NCI-H524 treated with DMSO at 0.1 percent for 48 hours (cell line): ENCODE measurements around the gene SLC1A2.
"Not testable (repeated sequence)": the region's sequence is repeated elsewhere in the genome, so short reads cannot be mapped to it uniquely, and the experiment has no call there.

ENCODE experiments used
- DNase-seq: peaks from one replicate; lab custom pipeline; 2025; lab: John Stamatoyannopoulos, UW

The SLC1A2 gene

DNA sequence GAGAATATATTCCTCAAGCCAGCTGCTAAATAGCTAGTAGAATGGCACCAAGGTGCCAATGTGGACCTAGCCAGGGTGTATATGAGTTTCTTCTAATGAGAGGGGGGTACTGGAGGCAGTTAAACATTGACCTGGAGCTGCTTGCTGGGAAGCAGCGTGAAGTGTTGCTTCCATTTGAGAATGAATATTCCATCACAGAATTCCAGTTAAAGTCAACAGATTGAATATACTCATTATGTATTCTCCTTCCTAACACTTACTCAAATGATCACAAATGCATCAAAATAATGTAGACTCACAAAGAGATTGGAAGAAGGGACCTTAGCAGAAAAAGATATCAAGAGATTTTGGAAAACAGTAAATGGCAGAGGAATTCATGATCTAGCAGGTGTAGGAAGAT is 178.3 kb downstream of the SLC1A2 start:
- DNase-seq = no peak

DNA sequence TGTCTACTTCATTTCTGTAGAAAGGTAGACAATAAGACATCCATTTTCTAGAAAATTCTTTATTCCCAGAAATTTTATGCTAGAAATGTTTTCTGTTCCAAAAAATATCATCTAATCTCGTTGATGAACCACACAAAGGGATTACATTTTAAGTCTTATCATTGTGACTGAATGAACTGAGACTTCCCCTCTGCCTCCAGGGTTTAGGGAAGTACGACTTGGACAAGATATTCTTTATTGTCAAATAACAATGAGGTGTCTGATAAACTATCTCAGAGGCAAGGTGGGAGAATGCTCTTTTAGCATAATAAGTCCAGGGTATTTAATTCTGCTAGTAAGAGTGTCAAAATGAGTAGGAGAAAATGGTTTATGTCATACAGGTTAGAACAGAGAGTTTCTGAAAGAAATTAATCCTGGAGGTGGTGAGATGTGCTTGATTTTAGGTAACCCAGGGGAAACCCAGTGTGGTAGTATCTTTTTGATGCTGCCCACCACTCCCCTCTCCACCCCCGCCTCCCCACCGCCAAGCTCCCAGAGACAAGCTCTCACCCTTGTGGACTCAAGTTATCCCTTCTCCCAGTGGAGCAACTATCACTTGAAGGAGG is 179.8 kb downstream of the SLC1A2 start:
- DNase-seq = no peak

DNA sequence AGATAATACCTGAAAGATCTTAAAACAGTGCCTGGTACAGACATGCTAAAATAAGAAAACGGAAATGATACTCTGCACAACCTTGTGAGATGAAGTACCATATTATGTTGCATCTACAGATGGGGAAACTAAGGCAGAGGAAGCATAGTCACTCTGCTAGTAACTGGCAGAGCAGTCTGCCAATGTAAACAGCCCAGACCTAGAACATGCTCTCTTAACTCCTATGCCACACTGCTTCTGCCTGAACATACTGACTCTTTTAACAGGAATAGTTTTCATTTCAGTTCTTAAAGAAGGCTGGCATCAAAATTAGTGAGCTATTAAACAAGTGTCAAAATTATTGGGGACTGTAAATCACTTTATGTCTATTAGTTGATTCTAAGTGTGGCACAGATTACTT is 180.5 kb downstream of the SLC1A2 start:
- DNase-seq = no peak

DNA sequence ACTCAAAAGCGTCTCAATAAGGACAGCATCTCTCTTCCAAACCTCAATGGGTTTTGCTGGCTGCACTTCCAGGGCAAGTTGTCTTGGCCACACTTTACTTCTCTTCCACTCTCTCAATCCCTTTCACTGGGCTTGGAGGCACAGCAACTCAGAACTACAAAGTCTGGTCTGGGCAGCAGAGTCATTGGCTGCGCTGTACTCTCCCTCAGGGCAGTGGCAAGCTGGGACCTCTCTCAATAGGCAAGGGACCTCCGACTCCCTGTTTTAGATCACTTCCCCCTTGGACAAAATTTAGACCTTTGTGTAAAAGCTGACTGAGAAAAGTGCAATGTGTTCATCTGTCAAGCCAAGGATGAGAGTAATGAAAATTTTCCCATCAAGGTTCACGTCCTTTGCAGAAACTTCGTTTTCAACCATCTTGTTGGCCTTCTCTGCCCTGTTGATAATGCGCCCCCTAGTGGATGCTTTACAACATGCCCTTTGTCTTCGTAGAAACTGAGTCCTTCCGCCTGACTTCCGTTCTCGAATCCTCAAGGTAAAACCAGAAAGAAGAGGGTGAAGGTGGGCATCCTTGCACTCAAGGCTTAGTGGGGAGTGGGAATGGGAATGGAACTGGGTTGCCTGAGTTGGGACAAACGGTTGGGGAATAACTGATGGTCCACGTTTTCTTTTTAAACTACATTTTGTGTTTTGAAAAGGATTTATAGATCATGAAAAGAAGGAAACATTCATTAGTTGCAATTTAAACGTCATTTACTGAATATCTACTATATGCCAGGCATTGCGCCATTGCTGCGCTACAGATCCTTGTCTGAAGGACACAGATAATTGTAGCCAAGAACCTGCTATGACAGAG is 181.3 kb downstream of the SLC1A2 start:
- DNase-seq = no peak

DNA sequence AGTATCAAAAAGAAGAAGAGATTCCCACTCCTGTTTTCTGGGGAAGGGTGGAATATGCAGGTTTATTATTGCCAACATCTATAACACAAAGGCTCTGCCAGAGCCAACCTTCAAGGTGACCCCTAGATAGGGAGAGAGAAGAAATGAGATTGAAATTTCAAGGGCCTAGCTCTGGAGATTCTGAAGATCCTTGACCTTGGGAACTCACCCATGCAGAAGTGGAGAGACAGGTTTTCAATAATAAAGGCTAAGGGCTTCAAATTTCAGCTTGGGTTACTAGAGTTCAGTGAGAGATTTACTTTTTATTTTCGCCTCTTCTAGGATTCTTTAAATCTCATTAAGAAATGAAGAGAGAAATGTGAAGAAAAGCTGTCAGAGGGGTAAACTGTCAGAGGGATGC is 182.0 kb downstream of the SLC1A2 start:
- no peak for DNase-seq

DNA sequence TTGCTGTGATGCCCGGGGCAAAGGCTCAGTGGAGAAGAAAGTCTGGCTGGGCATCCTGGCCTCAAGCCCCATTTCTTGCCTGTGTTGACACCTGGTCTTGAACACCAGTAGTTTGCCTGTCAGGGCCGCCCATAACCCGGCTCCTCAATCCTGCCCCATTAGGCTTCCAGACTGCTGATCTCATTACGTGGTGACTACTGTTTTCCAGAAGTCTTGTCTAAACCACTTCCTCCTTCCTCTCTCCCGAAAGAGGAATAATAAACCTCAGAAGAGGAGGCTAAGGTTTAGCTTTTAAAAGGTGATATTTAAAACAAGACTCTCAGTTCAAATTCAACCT is 182.7 kb downstream of the SLC1A2 start:
- DNase-seq = no peak

DNA sequence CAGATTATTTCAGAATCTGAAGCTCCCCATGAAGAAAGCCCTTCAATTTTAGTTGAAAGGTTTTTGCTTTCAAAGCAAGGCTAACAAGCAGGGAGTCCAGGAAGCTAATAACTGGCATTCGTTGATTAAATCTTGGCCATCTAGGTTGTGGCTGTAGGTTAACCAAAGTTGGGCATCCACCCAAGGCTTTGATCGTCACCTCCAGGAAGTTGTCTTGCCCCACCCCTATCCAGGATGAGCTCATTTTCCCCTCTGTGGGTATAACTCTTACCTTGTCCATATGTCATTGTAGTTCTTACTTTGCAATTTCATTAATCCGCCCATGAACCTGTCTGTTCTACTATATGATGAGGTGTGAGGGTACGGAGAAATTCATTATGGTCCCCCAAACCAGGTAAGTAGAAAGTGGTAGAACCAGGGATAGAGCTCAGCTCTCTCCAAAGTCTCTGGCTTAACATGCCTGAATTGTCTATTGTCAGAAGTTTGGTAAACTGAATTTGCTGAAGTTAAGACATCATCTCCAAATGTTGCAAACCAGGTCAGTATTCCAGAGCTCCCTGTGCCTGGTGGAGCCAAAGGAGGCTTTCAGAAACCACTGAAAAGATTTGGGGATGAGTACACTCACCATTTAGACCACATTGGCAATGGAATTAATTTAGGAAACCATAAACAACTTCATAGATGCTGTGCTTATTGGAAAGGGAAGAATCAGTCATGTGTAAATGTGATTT is 183.3 kb downstream of the SLC1A2 start:
- no peak for DNase-seq

DNA sequence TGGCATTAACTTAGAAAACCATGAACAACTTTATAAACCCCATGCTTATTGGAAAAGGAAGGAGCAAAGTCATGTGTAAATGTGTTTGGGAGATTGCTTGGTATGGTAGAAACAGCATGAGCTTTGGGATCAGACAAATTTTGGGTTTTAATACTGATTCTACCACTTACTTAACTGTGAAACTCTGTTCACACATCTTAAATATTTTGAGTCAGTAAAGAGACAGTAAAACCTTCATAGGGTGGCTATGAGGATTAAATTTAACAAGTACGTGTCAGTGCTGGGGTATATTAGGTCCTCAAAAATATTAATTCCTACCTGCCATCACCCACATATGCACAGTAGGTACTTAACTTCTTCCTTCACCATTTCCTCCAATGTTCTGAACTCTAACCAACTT is 183.9 kb downstream of the SLC1A2 start:
- no peak for DNase-seq

DNA sequence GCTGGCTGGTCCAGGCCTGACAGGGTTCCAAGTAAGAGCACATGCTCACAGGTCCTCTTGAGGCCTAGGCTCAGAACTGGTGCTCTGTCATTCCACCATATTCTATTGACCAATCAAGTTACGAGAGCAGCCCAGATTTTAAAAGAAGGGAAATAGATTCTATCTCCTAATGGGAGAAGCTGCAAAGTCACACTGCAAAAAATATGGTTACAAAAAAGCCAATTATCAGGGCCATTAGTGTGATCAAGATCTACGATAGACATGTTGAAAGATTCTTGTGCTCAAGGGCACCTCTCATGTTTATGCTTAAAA is 184.2 kb downstream of the SLC1A2 start:
- no peak for DNase-seq

DNA sequence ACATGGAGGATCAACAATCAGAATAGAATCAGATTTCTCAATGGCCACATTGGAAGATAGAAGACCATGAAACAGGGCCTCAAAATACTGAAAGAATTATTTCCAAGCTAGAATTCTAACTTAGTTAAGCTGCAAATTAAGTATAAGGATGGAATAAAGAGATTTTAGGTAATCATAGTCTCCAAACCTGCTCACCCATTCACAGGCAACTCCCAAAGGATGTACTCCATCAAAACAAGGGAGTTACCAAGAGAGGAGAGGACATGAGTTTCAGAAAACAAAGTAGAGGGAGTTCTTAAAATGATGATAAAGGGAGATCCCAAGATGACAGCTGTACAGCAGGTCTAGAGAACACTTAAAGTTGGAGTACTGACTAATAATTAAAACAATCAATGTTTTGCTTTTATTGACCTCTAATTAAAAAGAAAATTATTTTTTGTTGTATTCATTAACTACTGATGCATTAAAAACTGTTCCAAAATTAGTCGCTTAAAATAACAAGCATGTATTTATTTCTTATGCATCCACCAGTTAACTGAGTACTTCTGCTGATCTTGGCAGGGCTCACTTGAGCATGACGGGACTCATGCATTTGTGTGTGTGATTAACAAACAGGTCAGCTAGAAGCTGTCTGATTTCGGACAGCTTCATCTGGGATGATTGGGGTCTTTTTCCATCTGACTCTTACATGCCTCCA is 184.8 kb downstream of the SLC1A2 start:
- no peak for DNase-seq

DNA sequence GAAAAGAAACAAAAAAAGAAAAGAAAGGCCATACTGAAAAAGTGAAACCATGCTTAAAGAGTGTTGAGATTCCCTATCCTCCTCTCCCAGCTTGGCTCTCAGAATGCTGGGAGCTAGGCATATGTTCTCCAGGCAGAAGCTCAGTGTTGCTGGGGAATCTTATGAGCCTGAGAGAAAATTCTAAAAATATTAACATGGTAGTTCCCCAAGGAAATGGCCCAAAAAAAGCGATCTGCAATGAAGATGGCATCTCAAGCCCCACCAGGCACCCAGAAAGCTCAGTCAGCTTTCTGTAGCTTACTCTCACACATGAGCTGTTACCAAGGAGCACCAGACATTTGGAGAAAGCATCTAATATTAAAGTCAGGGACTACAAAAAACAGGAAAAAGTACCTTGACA is 185.8 kb downstream of the SLC1A2 start:
- no peak for DNase-seq

DNA sequence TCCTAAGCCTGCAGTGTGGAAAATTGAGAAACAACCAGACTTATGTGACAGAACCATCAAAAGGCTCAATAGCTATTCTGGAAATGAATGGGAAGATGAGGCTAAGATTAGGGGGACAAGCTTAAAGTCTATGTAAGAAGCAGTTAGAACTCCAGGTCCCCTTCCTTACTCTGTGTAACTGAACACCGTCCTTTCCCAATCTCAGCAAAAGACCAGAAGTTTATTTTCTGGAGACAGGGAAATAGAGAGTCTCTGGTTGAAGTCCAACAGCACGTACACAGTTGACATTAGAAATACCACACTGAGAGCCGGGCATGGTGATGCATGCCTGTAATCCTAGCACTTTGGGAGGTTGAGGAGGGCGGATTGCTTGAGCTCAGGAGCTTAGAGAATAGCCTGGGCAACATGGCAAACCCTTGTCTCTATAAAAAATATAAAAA is 186.4 kb downstream of the SLC1A2 start:
- no peak for DNase-seq

DNA sequence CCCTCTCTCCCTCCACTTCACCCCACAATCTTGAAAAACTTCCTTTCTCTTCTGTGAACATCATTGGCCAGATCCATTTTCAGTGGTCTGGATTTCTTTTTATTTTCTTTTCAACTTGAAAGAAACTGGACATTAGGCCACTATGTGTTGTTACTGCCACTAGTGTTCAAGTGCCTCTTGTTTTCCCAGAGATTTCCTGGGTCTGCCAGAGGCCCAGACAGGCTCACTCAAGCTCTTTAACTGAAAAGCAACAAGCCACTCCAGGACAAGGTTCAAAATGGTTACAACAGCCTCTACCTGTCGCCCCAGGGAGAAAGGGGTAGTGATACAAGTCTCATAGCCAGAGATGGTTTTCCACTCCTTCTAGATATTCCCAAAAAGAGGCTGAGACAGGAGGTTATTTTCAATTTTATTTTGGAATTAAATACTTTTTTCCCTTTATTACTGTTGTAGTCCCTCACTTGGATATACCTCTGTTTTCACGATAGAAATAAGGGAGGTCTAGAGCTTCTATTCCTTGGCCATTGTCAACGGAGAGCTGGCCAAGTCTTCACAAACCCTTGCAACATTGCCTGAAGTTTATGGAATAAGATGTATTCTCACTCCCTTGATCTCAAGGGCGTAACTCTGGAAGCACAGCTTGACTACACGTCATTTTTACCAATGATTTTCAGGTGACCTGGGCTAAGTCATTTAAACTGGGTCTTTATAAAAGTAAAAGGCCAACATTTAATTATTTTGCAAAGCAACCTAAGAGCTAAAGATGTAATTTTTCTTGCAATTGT is 188.1 kb downstream of the SLC1A2 start:
- no peak for DNase-seq

DNA sequence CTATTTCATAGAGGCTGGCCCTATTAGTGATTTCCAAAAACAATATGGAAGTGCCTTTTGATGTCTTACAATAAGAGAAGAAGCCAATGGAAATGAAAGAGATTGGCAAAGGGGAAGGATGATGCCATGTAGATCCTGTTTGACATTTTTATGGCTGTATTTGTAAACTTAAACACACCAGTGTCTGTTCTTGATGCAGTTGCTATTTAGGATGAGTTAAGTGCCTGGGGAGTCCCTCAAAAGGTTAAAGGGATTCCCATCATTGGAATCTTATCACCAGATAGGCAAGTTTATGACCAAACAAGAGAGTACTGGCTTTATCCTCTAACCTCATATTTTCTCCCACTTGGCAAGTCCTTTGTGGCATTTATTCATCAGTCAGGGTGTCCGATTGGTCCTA is 189.0 kb downstream of the SLC1A2 start:
- DNase-seq = no peak

DNA sequence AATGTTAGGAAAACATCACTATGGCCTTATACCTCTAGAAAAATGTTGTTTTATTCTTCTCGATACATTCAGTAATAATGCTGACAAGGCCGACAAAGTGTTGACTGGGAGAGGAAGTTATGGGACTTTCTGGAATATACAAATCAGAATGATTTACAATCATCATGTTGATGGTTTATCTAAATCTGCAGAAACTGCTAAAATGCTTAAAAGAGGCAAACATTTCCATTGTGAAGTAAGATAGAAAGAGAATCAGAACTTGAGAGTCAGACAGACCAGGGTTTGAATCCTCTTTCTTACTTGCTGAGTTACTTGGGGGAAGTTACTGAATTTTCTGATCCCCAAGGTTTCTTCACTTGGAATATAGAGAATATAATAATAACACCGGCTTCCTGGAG is 191.0 kb downstream of the SLC1A2 start:
- no peak for DNase-seq

DNA sequence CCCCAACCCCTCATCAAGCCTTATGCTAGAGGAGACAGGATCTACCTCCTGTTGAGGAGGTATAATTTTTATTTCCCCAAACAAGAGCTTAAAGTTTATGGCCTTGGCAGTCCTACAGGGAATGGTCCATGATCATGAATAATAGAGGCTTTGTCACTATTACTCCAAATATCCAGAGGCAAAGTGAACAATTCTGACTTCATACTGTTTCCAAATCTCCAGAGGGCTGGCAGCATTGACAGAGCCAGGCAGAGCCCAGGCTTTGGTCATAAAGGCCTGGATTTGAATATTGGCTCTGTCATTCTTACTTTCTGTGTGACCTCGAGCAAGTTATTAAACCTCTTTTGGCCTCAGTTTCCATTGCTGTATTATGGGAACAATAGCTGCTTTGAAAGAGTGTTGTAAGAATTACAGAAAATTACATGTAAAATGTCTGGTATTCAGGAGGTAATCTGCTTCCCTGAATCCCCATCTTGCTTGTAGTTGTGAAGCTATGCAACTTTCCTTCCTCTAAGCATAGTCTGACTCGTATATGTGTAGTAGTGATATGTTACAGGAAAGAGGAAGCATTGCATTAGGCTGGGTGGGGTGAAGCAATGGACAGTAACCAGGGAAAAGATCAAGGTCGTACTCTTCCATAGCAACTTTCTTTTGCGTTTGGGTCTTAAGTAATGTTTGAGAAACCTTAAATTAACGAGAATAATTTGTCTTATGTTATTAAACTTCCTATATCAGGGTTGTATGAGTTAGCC is 191.6 kb downstream of the SLC1A2 start:
- DNase-seq = no peak

DNA sequence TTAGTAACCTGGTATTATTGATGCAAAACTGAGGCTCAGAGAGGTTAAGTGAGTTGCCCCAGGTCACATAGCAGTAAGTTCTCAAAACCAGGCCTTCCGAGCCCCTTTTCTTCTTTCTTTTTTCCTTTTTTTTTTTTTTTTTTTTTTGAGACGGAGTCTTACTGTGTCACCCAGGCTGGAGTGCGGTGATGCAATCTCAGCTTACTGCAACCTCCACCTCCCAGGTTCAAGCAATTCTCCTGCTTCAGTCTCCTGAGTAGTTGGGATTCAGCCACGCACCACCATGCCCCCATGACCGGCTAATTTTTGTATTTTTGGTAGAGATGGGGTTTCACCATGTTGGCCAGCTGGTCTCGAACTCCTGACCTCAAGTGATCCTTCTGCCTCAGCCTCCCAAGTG is 192.6 kb downstream of the SLC1A2 start:
- DNase-seq = not testable (repeated sequence)

DNA sequence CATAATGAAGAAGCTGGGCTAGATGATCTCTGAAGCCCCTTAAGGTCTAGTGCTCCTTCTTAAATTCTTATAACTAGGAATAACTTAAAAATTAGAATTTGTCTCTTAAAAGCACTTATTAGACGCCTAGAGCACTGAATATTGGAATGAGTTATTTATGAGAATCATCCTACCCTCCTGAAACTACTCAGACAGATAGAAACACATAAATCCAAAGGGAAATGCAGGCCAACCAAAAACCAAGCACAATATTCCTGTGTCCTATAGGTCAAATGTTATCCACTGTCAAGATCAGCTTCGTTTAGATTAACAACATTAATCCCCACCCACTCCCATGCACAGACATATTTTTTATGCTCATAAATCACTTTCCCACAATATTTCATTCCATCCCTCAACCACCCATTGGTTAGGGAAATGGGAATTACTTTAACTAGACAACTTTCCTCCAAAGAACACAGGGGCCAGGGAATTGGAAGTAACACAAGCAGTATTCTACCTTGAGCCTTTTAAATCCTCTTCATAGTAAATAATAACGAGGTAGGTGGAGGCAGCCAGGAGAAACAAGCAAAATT is 193.3 kb downstream of the SLC1A2 start:
- DNase-seq = no peak

DNA sequence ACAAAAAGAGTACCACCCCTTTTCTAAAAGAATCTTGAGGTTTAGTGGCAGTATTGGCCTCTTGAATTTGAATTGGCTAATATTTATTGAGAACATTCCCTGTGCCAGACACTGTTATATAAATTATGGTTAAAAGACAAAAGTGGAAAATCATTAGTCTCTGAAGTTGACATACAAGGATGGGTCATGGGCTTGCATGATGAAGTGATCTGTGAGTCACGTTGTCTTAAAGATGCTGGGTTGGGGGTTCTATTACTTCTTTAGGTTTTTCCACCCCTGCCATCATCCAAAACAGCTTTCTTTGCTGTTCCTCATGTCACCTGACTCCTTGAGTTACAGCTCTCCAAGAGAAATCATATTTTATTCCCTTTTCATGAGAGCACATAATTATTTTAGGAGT is 195.4 kb downstream of the SLC1A2 start:
- no peak for DNase-seq

DNA sequence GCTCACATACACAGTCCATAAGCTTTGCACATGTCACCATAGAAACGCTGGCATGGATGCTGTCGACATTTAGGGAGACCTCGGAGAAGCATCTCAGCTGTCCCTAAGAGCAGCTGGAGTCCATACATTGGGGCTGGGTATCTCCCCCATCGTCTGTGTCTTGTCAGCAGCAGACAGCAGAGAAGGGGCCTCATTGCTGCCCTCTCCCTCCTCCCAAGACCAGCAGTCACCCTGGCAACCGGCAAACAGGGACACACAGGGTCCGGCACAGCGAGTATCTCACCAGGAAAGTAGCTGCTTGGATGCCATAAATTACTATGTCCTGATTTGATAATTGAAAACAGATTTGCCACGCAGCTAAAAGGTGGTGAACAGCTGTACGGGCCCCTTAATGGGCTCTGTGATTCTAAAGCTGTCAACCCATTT is 196.0 kb downstream of the SLC1A2 start:
- peak; percentile 92 for DNase-seq

DNA sequence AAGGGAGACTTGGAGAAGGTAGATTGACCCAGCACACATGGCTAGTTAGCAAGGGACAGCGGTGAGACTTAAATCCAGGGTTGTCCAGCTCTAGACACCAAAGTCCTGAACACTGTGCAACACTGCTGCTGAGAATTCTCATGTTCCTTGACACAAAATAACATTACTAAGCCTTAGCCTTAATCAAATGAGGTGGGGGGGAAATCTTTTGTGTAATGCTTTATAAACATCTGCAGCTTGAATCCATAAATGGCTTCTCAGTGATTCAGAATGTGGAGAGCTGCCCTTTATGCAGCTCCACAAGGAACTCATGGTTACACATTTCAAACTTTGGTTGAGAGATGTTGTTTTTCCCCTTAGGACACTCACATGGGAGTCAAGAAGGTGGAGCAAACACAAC is 200.4 kb downstream of the SLC1A2 start:
- no peak for DNase-seq
